ENCODE results near the gene MYCBP2. TPM values are rescaled to one million over a fixed set of nuclear protein-coding genes. Genes with fewer than 3 reads are reported as not detected.

The MYCBP2 gene
- total RNA-seq, 1 experiment from 2014 or later: 57.8 TPM

DNA sequence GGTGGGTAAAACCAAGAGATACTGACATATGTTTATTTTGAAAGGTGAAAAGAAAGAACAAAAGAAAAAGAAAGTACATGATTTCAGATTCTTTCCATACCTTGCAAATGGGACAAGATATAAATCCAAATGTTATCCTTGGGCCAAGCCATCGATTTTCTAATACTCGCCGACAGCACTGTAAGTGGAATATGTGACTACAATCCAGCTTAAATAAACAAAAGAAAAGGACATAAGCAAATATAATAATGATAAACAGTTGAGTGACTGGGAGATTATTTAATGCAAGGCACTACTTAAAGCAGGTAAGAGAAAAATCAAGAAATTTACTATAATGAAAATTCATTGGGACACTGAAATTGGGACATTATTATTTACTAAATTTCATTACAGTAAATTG, 270.0 kb downstream of the MYCBP2 start:
- Histone ChIP-seq H3K4me1 (ENCODE audit: insufficient read depth, low read length, poor library complexity, severe bottlenecking) (no peaks in the 10 kb centered on the region), H3K4me3 (ENCODE audit: low read depth, low read length, poor library complexity, severe bottlenecking) (no peak overlapping the region), H3K9me3 (ENCODE audit: low read depth, low read length, poor library complexity, severe bottlenecking) (no peaks in the 10 kb centered on the region), H3K27me3 (replicated peaks; ENCODE audit: insufficient read depth, low read depth, low read length, poor library complexity) (no peaks in the 10 kb centered on the region), H3K36me3 (ENCODE audit: insufficient read depth, low read length, poor library complexity, severe bottlenecking) (peaks cover 18% of the 10 kb centered on the region), H3K27ac (ENCODE audit: low read depth, low read length, poor library complexity, severe bottlenecking) (no peak overlapping the region)
- no peak for DNase-seq (ENCODE audit: low spot score)
- BruUV-seq (replicated peaks): no TSS peak
- POLR2A ChIA-PET (ENCODE audit: low non-redundant PET): no interaction called here
- TF ChIP-seq CTCF (conservative IDR thresholded peaks at IDR 0.05; ENCODE audit: low read depth, low read length) (no peak), EZH2 (IDR thresholded peaks at IDR 0.05; ENCODE audit: borderline replicate concordance, low read depth, low read length, poor library complexity, severe bottlenecking) (no peak)
- intact Hi-C loops (cut with micrococcal nuclease; ENCODE audit: unreplicated experiment): no loop called here
- CTCF ChIA-PET: no interaction called here

- TF ChIP-seq EZH2 (IDR thresholded peaks at IDR 0.05; ENCODE audit: borderline replicate concordance, low read depth, low read length, poor library complexity, severe bottlenecking) (no peak), CTCF (conservative IDR thresholded peaks at IDR 0.05; ENCODE audit: low read depth, low read length) (no peak)
- no peak for DNase-seq (ENCODE audit: low spot score)
- Histone ChIP-seq H3K9me3 (ENCODE audit: low read depth, low read length, poor library complexity, severe bottlenecking) (no peaks in the 10 kb centered on the region), H3K36me3 (ENCODE audit: insufficient read depth, low read length, poor library complexity, severe bottlenecking) (peaks cover 18% of the 10 kb centered on the region), H3K4me1 (ENCODE audit: insufficient read depth, low read length, poor library complexity, severe bottlenecking) (no peaks in the 10 kb centered on the region), H3K27ac (ENCODE audit: low read depth, low read length, poor library complexity, severe bottlenecking) (no peak overlapping the region), H3K4me3 (ENCODE audit: low read depth, low read length, poor library complexity, severe bottlenecking) (no peak overlapping the region), H3K27me3 (replicated peaks; ENCODE audit: insufficient read depth, low read depth, low read length, poor library complexity) (no peaks in the 10 kb centered on the region)
- intact Hi-C loops (cut with micrococcal nuclease; ENCODE audit: unreplicated experiment): no loop called here
- ChIA-PET CTCF (no interaction called here), POLR2A (ENCODE audit: low non-redundant PET) (no interaction called here)
- BruUV-seq (replicated peaks): no TSS peak
These were observed 270.5 kb downstream of the MYCBP2 start for GRCh38 chr13:77056382-77056781.

DNA sequence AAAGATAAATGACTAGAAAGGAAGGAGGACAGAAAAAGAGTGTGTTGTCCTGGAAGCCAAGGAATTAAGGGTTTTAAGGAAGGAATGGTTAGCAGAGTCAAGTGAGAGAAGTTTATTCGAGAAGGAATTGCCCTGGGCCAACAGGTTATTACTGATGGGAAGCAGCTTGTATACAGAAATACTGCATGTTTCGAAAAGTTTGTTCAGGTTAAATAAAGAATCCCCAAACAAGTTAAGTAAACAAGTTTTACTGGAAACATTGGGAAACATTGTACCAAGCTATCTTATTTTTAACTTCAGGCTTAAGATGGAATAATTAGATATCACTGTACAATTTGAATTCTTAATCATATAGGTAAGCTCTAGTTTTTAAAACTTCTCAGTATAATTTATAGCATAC, 271.7 kb downstream of the MYCBP2 start:
- Histone ChIP-seq H3K27me3 (replicated peaks; ENCODE audit: insufficient read depth, low read depth, low read length, poor library complexity) (no peaks in the 10 kb centered on the region), H3K4me3 (ENCODE audit: low read depth, low read length, poor library complexity, severe bottlenecking) (no peak overlapping the region), H3K9me3 (ENCODE audit: low read depth, low read length, poor library complexity, severe bottlenecking) (no peaks in the 10 kb centered on the region), H3K27ac (ENCODE audit: low read depth, low read length, poor library complexity, severe bottlenecking) (no peak overlapping the region), H3K4me1 (ENCODE audit: insufficient read depth, low read length, poor library complexity, severe bottlenecking) (no peaks in the 10 kb centered on the region), H3K36me3 (ENCODE audit: insufficient read depth, low read length, poor library complexity, severe bottlenecking) (peaks cover 18% of the 10 kb centered on the region)
- TF ChIP-seq EZH2 (IDR thresholded peaks at IDR 0.05; ENCODE audit: borderline replicate concordance, low read depth, low read length, poor library complexity, severe bottlenecking) (no peak), CTCF (conservative IDR thresholded peaks at IDR 0.05; ENCODE audit: low read depth, low read length) (no peak)
- intact Hi-C loops (cut with micrococcal nuclease; ENCODE audit: unreplicated experiment): no loop called here
- ChIA-PET CTCF (no interaction called here), POLR2A (ENCODE audit: low non-redundant PET) (interaction anchor here (0.6 kb wide), 1 partner anchor 15 kb away, joined by 3 read pairs; no protein-coding TSS in a partner anchor)
- DNase-seq (ENCODE audit: low spot score): no peak
- no TSS peak for BruUV-seq (replicated peaks)
